Sigmoid colon (tissue), 4 donors: ENCODE data around the gene TTLL10.

ENCODE experiments used
- POLR2A ChIP-seq, 2 donors: fragments of 450-650 bp; IDR thresholded peaks; one replicate each; pipeline ENCODE4 v1.6.1; 2016; ENCODE audit warnings: antibody characterized with exemption in 2 of 2, mild to moderate bottlenecking in 2 of 2, moderate library complexity in 2 of 2
- POLR2AphosphoS5 ChIP-seq, 4 donors: sonication (generic); formaldehyde crosslinking; IDR thresholded peaks; one replicate each; pipeline ENCODE4 v1.6.1; 2017; ENCODE audit warnings: antibody characterized with exemption in 4 of 4
- TF ChIP-seq, protein P1 (sequence below), 4 experiments: fragments of 450-650 bp in 3 of 4; fragments of 200-600 bp in 1 of 4; IDR thresholded peaks; one replicate each; pipeline ENCODE4 v1.5.1; 2016 to 2019; ENCODE audit warnings: antibody characterized with exemption in 4 of 4, mild to moderate bottlenecking in 3 of 4, moderate library complexity in 2 of 4

GRCh38 chr1:1177452-1178206 is 3.9 kb downstream of the TTLL10 start:
- TF ChIP-seq, protein P1, sequence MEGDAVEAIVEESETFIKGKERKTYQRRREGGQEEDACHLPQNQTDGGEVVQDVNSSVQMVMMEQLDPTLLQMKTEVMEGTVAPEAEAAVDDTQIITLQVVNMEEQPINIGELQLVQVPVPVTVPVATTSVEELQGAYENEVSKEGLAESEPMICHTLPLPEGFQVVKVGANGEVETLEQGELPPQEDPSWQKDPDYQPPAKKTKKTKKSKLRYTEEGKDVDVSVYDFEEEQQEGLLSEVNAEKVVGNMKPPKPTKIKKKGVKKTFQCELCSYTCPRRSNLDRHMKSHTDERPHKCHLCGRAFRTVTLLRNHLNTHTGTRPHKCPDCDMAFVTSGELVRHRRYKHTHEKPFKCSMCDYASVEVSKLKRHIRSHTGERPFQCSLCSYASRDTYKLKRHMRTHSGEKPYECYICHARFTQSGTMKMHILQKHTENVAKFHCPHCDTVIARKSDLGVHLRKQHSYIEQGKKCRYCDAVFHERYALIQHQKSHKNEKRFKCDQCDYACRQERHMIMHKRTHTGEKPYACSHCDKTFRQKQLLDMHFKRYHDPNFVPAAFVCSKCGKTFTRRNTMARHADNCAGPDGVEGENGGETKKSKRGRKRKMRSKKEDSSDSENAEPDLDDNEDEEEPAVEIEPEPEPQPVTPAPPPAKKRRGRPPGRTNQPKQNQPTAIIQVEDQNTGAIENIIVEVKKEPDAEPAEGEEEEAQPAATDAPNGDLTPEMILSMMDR (IDR thresholded peaks at IDR 0.05): no peak
- TF ChIP-seq POLR2AphosphoS5 (IDR thresholded peaks at IDR 0.05) (no peak), POLR2A (IDR thresholded peaks at IDR 0.05) (no peak)
